ENCODE data around the gene SNHG17.

DNA sequence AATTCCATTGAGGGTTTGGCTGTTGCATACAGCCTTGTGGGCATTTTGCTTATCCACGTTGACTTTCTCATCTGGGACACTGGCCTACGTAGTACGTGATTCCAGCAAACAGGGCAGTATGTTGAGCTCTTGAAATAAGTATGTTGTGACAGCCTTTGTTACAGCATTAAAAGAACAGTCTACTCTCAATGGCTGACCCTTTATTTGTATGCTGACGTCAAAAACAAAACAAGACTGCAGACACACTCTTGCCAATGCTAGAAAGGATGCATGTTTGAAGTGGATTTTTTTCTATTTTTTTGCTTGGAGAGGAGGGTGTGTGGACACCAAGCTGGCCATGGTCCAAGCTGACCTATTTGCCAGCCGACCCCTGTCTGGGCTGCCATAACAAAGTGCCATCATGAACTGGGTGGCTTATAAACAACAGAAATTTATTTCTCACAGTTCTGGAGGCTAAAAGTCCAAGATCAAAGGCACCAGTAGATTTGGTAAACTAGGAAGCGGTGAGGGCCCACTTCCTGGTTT lies 10.8 kb upstream of the SNHG17 start:
- TF ChIP-seq CTCF (IDR thresholded peaks at IDR 0.05): no peak
- TF ChIP-seq POLR2A (IDR thresholded peaks at IDR 0.05): no peak
